PFSK-1 (cell line): ENCODE data around the gene WDR20.

ENCODE experiments used
- FOXP2 ChIP-seq: optimal IDR thresholded peaks from 2 replicates; pipeline ENCODE3; 2011; ENCODE audit warnings: borderline replicate concordance, control low read depth, inconsistent platforms; ENCODE audit not compliant: insufficient read depth; ENCODE audit errors: extremely low read length, extremely low read depth
- POLR2AphosphoS5 ChIP-seq: IDR thresholded peaks from 2 replicates; pipeline ENCODE4 v1.6.1; 2012; ENCODE audit warnings: low read depth, mild to moderate bottlenecking, control low read depth, low read length, moderate library complexity
- REST ChIP-seq, 2 experiments: IDR thresholded peaks; 2 replicates each; pipeline versions ENCODE4 v1.6.1 to v1.8.0; 2011 to 2012; ENCODE audit warnings: low read depth in 2 of 2, low read length in 2 of 2, control low read depth in 1 of 2, inconsistent platforms in 1 of 2, mild to moderate bottlenecking in 1 of 2, moderate library complexity in 1 of 2; ENCODE audit not compliant: insufficient read depth in 1 of 2
- SIN3A ChIP-seq: IDR thresholded peaks from 2 replicates; pipeline ENCODE4 v1.6.1; 2012; ENCODE audit warnings: mild to moderate bottlenecking, low read length, moderate library complexity, borderline replicate concordance; ENCODE audit not compliant: insufficient read depth
- TAF1 ChIP-seq: IDR thresholded peaks from 2 replicates; pipeline ENCODE4 v1.6.1; 2012; ENCODE audit warnings: low read length, control low read depth, borderline replicate concordance; ENCODE audit not compliant: insufficient read depth

Gene WDR20

GRCh38 chr14:102187568-102188001 is 47.9 kb downstream of the WDR20 start:
- TF ChIP-seq FOXP2: no peak
- no peak for TF ChIP-seq SIN3A
- TF ChIP-seq POLR2AphosphoS5: no peak
- TF ChIP-seq TAF1: no peak
- TF ChIP-seq REST (IDR thresholded peaks at IDR 0.05; ENCODE audit: insufficient read depth in 1 of 2, low read depth in 2 of 2, low read length in 2 of 2): no peak

GRCh38 chr14:102188187-102188586 is 48.5 kb downstream of the WDR20 start:
- TF ChIP-seq POLR2AphosphoS5: no peak
- TF ChIP-seq TAF1: no peak
- TF ChIP-seq REST (IDR thresholded peaks at IDR 0.05; ENCODE audit: insufficient read depth in 1 of 2, low read depth in 2 of 2, low read length in 2 of 2): no peak
- TF ChIP-seq SIN3A: no peak
- no peak for TF ChIP-seq FOXP2

- TF ChIP-seq TAF1: no peak
- no peak for TF ChIP-seq SIN3A
- no peak for TF ChIP-seq FOXP2
- TF ChIP-seq POLR2AphosphoS5: no peak
- no peak for TF ChIP-seq REST (IDR thresholded peaks at IDR 0.05; ENCODE audit: insufficient read depth in 1 of 2, low read depth in 2 of 2, low read length in 2 of 2)
These were observed 50.2 kb downstream of the WDR20 start for GRCh38 chr14:102189874-102190273.

- TF ChIP-seq POLR2AphosphoS5: no peak
These were observed 53.3 kb downstream of the WDR20 start for GRCh38 chr14:102192840-102193502.

- no peak for TF ChIP-seq POLR2AphosphoS5
- TF ChIP-seq FOXP2: no peak
- TF ChIP-seq TAF1: no peak
- TF ChIP-seq SIN3A: no peak
- TF ChIP-seq REST (IDR thresholded peaks at IDR 0.05; ENCODE audit: insufficient read depth in 1 of 2, low read depth in 2 of 2, low read length in 2 of 2): no peak
These were observed 55.2 kb downstream of the WDR20 start for GRCh38 chr14:102194856-102195255.
